GM18870 (cell line): ENCODE results near the gene CBX4.

Experiments used
- ATAC-seq: cut with Tn5 transposase; IDR thresholded peaks from one replicate; pipeline ENCODE4 v1.9.1; 2021; ENCODE audit warnings: moderate library complexity; ENCODE audit not compliant: unreplicated experiment

The CBX4 gene

DNA sequence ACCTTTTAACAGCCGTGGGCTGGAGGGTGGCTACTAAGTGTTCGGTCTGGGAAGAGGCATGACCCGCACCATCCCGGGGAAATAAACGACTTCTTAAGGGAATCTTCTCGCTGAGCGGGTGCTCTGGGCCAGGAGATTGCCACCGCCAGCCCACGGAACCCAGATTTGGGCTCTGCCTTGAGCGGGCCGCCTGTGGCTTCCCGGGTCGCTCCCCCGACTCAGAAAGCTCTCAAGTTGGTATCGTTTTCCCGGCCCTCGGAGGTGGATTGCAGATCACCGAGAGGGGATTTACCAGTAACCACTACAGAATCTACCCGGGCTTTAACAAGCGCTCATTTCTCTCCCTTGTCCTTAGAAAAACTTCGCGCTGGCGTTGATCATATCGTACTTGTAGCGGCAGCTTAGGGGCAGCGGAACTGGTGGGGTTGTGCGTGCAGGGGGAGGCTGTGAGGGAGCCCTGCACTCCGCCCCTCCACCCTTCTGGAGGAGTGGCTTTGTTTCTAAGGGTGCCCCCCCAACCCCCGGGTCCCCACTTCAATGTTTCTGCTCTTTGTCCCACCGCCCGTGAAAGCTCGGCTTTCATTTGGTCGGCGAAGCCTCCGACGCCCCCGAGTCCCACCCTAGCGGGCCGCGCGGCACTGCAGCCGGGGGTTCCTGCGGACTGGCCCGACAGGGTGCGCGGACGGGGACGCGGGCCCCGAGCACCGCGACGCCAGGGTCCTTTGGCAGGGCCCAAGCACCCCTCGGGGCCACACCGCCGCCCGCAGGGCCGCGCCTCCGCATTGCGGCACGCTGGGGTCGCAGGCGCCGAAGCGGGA, 3.6 kb upstream of the CBX4 start:
- no peak for ATAC-seq

DNA sequence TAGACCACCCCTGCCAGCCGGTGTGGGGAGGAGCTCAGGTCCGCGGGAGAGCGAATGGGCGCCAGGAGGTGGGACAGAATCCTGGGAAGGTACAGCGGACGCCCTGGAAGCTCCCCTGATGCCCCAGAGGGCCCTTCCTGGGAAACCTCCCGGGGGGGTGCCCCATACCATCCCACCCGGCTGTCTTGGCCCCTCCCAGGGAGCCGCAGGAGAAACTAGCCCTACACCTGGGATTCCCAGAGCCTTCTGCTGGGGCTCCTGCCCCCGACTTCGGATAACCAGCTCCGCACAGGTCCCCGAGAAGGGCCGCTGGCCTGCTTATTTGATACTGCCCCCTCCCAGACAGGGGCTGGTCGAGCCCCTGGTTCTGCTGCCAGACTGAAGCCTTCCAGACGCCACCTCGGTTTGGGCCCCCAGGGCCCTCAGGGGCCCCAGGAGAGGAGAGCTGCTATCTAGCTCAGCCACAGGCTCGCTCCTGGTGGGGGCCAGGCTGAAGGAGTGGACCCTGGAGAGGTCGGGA, 3.0 kb upstream of the CBX4 start:
- ATAC-seq = no peak

DNA sequence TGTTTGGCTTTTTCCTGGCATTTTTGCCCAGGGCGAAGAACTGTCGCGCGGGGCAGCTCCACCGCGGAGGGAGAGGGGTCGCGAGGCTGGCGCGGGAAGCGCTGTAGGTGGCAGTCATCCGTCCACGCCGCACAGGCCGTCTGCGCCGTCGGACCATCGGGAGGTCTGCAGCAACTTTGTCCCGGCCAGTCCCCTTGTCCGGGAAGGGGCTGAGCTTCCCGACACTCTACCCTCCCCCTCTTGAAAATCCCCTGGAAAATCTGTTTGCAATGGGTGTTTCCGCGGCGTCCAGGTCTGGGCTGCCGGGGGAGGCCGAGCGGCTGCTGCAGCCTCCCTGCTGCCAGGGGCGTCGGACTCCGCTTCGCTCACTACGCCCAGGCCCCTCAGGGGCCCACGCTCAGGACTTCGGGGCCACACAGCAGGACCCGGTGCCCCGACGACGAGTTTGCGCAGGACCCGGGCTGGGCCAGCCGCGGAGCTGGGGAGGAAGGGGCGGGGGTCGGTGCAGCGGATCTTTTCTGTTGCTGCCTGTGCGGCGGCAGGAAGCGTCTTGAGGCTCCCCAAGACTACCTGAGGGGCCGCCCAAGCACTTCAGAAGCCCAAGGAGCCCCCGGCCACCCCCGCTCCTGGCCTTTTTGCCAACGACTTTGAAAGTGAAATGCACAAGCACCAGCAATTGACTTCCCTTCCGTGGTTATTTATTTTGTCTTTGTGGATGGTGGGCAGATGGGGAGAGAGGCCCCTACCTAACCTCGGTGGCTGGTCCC, 2.3 kb upstream of the CBX4 start:
- no peak for ATAC-seq

DNA sequence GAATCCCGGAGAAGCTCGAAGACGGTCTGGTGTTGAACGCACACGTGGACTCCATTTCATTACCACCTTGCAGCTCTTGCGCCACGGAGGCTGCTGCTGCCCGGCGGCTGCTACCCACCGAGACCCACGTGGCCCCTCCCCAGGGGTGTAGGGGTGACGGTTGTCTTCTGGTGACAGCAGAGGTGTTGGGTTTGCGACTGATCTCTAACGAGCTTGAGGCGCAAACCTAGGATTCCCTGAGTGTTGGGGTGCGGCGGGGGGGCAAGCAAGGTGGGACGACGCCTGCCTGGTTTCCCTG, 1.7 kb upstream of the CBX4 start:
- ATAC-seq = no peak

DNA sequence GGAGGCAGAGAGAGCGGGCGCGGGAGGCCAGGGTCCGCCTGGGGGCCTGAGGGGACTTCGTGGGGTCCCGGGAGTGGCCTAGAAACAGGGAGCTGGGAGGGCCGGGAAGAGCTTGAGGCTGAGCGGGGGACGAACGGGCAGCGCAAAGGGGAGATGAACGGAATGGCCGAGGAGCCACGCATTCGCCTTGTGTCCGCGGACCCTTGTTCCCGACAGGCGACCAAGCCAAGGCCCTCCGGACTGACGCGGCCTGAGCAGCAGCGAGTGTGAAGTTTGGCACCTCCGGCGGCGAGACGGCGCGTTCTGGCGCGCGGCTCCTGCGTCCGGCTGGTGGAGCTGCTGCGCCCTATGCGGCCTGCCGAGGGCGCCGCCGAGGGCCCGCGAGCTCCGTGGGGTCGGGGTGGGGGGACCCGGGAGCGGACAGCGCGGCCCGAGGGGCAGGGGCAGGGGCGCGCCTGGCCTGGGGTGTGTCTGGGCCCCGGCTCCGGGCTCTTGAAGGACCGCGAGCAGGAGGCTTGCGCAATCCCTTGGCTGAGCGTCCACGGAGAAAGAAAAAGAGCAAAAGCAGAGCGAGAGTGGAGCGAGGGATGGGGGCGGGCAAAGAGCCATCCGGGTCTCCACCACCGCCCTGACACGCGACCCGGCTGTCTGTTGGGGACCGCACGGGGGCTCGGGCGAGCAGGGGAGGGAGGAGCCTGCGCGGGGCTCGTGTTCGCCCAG, 1.2 kb upstream of the CBX4 start:
- no peak for ATAC-seq

DNA sequence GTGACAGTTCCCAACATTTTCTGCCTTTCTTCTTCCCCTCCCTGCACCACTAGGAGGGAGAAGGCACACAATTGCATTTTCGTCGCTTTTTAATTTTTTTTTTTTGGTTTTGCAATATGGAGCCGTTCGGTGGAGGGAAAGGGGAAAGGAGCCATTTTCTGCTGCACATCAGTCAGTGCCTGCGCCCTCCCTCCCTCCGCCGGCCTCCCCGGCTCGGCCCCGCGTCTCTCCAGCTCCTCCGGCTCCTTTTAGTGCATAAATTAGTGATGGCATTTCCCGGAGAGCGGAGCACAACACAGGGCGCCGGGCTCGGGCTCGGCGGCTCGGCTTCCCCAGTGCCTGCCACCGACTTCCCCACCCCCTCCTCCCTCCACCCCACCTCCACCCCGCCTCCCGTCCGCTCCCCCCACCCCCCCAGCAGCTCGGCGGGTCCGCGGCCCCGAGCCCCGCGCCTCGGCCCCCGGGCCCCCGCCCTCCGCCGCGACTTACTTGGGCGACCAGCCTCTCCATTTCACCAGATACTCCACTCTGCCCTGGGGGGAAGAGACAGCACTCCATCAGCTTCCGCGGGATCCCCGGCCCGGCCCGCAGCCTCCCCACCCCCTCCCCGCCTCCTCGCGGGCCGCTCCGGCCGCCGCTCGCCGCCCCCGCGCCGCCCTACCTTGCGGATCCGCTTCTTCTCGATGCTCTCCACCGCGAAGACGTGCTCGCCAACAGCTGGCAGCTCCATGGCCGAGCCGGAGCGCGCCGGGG, 542 bp downstream of the CBX4 start:
- no peak for ATAC-seq

DNA sequence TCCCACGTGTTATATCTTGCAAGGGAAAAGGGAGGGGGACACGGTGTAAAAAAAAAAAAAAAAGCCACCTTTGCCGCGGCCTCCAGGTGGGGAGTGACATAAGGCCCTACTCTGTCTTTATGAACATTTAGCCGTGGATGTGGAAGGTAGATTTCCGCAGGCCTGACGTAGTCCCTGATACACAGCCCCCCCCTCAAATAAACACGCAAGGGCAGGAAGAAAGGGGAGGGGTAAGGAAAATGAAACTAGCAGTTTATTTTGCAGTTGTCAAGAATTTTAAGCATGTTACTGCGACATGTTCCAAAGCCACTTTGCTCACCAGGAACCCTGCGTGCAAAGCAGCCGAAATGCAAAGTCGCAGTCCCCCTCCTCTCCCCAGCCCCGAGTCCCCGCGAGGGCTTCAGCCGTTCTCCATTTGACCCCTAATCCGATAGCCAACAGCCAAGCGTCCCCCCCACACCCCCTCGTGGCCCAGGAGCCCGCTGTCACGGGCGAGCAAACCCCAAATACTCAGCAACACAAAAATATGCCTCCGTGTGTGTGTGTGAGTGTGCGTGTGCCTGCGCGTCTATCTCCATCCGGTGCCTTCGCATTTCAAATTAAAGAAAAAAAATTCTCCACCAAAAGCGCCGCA, 1.2 kb downstream of the CBX4 start:
- no peak for ATAC-seq

DNA sequence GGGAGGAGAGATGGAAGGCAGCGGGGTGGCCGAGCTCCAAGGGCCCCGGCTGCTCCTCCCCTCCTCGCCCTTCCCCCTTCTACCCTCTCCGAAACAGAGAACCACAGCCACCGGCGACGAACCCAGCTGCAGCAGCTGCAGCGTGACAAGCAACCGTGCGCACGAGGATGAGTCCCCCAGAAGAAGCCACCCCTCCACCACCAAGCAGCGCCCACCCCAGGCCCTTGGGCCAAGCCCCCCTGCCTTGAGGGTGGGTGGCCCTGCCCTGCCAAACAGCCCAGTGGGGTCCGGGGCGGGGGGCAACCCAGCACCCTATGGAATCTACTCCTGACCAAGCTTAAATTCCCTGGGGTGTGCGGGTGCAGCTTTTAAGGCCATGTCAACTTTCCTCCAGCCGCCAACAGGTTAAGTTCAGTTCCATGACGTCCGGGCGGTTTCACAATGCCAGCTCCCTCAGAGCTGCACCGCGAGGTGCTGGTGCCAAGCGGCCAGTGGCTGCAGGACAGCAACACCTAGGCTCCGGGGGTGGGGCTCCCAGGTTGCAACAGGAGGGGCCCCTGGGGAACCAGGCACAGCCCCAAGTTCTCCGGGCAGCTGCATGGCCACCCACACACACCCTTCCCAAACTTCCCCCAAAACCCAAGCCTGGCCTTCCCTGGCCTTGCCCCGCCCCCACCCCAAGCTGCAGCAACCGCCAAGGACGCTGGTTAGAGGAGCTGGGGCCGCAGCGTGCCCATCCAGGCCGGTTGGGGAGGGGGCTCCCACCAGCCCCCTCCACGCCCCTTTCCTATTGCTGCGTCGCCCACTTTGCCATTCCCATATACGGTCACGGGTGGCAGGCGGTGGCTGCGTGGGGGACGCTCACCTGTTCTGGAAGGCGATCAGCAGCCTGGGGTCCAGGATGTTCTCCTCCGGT, 2.0 kb downstream of the CBX4 start:
- ATAC-seq = no peak

DNA sequence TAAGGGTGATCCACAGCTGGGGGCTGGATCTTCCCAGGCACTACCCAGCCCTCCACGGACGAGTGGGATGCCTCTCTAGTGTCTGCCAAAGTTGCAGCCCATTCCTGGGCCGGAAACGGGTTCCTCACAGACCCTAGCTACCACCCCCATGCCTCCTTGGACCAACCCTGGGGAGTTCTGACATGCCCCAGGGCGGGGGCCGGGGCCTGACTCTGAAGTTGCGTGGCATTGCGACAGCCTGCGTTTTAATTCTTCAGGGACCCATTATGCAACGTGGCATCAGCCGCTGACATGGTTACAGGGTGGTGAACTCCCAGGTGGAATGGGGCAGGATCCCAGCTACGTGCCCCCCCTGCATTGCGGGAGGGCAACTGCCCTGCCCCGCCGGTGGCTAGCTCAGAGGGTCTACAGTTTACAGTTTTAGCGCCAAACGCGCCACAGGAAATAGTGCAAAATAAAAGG, 2.7 kb downstream of the CBX4 start:
- no peak for ATAC-seq

DNA sequence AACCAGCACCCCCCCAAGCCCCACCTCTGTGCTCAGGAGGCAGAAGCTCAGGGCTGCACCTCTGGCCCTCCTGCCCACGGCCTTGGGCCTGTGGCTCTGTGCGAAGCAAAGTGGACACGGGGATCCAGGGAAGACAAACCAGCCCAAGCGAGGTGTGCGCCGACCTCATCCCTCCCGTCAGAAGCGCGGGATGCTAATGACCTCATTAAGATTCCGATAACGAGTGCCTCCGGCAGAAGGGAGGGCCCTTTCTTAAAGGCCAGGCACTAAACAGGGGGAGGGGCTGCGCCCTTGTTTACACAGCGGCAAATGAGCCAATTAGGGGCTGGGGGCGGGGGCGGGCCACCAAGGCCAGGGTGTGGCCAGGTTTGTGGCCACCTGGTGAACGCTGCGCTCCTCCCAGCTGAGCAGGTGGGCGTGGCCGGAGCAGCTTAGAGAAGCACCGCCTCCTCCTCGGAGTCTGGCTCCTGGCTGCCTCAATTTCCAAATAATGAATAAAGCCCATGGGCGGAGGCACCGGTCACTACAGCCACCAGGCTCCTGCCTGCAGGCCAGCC, 3.2 kb downstream of the CBX4 start:
- no peak for ATAC-seq

DNA sequence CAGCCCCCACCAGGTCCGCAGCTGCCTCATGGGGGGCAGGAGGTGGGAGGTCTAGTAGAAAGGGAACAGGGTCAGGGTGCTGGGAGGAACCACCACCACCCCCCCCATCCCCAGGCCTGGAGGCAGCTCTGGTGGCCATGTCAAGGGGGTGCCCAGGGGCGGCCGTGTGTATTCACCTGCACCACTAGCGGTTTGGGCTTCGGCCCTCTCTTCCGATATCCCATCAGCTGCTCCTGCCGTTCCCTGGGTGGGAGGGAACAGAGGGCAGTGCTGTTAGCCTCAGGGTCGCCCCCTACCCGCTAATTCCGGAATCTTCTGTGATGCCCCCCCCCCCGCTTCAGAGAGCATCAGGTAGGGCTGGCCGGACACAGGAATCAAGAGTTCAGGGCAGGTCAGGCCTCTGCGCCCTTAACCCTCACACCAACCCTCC, 3.8 kb downstream of the CBX4 start:
- ATAC-seq = no peak

DNA sequence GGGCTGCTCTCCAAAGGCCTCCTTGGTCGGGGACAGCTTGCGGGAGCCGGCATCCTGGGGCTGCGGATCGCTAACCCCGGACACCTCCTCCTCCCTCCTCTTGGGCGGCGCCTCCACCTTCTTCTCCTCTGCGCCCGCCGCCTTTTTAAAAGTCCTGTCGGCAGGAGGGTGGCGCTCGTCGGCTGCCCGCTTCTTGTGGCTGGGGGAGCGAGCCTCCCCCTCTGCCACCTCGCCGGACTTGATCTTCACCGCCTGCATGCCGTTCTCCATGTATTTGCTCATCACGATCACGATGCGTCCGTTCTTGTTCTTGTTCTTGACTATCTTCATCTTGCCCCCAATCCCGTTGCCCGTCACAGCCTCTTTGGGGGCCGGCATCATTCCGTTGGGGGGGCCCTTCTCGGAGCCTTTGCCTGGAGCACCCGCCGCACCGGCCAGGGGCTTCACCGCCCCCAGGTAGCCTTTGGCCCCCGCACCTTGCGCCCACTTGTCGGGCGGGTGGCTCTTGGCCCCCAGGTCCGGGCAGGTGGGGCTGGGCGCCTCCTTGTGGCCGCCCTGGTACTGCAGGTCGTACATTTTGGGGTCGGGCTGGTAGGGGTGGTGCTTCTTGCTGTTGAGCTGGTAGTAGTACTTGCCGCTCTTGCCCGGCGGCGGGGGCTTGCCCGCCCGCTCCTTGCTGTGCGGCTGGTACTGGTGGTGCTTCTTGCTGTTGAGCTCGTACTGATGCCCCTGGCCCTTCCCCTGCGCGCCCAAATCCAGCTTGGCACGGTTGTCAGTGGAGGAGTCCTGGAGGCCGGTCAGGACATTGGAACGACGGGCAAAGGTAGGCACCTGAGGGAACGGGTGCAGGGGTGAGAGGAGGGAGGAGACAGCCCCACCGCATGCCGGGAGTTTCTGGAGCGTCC, 4.4 kb downstream of the CBX4 start:
- no peak for ATAC-seq

DNA sequence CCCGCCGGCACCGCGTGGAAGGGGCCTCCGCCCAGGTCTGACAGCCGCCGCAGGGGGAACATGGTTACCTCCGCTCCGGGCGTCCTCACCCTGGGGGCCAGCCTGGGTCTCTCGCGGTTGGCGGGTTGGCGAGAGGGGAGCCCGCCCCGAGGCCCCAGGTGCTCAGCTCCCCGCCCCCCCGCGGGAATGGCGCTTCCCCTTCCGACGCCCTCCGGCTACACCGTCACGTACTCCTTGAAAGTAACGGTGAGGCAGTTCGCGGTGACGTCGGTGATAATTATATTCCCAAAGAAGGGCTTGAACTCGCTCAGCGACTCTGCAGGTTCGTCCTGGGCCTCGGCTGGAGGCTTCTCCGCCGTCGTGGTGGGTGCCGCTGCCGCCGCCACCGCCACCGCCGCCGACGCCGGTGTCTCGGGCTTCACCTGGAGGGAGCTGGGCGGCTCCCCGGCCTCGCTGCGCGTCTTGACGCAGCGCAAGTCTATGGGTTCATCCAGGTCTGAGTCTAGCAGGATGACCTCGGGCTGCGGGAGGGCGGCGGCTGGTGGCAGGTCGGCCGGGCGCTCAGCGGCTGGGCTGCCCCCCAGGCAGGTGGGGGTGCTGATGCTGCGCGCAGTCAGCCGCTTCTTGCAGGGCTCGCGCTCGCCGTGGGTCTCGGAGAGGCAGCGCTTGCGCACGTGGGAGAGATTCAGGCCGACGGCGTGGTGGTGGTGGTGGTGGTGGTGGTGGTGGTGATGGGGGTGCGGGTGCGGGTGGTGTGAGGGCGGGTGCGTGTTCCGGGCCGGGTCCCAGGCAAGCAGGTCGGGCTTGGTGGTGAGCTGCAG, 5.3 kb downstream of the CBX4 start:
- ATAC-seq = no peak

DNA sequence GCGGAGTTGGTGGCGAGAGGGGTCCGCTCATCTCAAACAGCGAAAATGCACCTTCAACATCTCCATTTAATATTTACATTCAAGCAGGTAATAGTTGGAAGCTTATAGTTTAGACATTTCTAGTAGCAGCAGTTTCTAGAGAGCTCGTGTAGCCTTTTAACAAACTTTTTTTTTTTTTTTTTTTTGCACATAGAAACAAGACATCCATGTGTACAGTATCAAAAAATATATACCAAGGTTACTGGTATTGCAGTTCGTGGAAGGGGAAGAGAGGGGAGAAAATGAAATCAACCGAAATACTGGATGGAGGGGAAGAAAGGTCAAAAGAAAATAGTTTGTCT, 6.2 kb downstream of the CBX4 start:
- no peak for ATAC-seq

DNA sequence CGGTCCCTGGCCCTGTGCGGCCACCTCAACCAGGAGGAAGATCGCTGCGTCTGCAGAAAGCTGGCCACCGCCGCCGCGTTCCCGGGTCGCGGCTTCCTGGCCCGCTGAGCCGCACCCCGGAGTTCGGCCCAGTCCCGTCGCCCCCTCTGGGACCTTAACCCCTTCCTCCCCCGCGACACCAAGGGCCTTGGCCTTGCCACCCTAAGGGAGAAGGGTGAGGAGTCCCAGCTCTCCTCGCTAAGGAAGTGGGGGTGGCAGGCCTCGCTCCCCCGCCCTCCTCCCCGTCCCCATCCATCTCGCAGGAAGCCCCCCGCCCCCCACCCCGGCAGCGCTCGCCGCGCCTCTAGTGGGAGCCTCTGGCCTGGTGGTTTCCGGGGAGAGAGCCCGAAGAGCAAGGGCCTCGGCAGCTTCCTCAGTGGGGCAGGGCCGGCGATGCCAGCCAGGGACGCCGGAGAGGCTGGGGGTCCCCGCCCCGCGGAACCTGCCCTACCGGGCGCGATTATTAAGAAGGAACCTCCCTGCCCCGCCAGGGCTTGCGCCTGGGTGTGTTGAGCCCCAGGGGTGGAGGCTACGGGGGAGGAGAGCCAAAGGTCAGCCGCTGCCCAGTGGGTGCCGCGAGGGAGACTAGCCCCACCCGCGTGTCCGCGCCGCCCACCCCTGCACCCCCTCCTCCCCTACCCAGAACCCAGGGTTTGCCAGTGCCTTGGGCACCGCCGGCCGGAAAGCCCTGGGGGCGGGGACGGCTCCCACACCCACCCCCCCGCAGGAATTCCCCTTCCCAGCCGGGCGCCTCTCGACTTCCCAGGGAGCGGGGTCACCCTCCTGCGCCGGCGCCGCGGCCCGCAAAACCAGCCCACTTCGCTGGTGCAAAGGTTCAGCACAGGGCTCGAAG, 6.8 kb downstream of the CBX4 start:
- ATAC-seq = no peak
